Kidney glomerular epithelial cell (primary cell): ENCODE results near the gene C19orf12.

Experiments used
- DNase-seq: peaks from one replicate; lab custom pipeline; 2025; lab: John Stamatoyannopoulos, UW

Gene C19orf12

DNA sequence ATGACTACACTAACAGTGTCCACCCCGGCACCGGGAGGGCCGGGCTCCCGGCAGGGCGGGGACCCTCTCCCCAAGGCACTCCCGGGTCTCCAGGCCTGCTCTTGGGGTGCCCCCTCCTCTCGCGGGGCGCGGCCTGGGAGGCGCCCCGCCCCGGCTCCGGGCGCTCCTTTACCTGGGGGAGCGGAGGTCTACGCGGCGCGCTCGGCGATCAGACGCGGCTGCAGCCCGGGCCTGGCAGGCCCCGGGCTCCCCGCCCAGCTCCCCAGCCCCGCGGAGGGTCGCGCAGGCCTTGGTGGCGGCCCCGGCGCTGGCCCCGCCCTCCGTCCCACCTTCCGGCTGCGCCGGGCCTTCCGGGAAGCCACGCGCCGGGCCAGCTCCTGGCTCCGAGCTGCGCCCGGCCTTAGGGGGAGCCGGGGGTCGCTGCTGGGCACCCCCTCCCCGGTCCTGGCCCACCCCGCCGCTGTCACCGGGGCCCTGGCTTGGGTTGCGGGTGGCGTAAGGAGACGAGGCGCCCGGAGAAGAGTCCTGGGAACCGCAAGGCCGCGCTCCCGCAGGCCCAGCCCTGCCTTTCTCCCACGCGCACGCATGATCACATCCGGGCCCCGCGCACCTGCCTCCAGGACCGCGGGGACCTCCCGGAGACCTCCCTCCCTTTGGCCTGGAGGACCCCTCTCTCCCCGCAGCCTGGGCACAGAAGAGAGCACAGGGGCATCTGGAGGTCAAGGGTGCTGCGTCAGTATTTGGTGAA lies at the start of gene C19orf12:
C19orf12 (minus strand) TSS at position 309 of the 748 bp plus-strand sequence. CDS start 6,848 bp downstream, outside the sequence.
- peak; percentile 63 for DNase-seq

DNA sequence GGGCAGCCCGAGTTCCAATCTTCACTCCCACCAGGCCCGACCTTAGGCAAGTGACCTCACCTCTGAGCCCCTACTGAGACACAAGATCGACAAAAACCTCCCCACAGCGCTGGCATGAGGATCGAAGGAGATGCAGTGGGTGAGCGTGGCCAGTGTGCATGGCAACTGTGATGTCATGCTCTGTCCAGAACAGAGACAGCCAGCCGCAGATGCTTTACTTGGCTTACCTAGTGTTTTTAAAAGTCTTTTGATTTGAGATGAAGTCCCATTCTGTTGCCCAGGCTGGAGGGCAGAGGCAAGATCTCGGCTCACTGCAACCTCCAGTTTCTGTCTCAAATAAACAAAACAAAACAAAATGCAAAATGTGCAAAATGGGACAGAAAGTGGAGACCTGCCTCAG lies 49.3 kb upstream of the C19orf12 start:
- DNase-seq, result no peak

DNA sequence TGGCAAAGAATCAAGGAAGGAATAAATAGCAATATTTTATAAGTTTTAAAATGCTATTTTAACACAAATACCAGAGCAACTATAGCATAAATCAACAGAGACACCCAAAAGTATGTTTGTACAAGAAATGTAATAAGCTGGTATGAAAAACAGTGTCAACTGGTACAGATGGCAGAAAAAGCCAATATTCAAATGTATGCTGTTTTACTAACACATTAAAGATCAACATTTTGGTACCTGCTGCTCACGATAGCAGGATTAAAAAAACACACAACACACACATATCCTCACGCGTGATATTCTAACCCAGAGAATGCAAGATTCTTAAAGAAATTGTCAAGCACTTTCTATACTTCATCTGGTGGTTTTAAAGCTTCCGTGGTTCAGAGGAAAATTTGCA lies 48.1 kb upstream of the C19orf12 start:
- no peak for DNase-seq

GRCh38 chr19:29761575-29762232 lies 46.6 kb upstream of the C19orf12 start:
- peak; percentile 1 for DNase-seq

DNA sequence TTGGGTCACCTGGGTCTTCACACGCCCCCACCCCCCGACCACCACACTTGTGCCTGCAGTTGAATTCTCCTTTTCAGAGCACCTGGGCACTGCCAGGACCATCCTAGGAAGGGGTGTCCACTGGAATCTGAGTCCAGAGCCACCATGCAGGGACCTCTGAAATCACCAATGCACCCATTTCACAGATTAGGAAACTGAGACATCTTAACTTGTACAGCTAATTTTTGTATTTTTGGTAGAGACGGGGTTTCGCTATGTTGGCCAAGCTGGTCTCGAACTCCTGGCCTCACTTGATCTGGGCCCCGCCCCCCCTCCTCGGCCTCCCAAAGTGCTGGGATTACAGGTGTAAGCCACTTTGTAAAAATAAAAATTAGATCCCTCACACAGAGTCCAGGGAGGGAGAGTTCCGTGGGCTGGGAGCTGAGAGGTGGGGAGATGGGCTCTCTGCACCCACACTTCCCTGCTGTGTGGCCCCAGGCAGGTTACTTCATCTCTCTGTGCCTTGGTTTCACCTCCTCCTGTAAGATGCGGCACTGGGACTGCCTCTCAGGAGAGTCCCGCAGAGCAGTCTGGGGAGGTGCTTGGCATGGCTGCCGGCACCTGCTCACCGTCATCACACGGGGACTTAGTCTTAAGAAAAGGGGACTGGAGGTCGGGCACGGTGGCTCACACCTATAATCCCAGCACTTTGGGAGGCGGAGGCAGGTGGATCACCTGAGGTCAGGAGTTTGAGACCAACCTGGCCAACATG lies 45.9 kb upstream of the C19orf12 start:
- no peak for DNase-seq

DNA sequence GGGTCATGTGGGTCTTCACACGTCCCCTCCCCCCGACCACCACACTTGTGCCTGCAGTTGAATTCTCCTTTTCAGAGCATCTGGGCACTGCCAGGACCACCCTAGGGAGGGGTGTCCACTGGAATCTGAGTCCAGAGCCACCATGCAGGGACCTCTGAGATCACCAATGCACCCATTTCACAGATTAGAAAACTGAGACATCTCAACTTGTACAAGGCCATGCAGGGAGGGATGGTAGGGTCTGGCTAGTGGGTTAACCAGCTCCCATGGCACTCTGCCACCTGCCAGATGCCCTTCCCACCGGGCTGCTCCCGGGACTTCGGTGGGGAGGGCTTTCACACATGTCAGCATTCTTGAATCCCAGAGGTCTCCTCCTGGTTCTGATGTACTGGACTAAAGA lies 44.3 kb upstream of the C19orf12 start:
- DNase-seq, result no peak

DNA sequence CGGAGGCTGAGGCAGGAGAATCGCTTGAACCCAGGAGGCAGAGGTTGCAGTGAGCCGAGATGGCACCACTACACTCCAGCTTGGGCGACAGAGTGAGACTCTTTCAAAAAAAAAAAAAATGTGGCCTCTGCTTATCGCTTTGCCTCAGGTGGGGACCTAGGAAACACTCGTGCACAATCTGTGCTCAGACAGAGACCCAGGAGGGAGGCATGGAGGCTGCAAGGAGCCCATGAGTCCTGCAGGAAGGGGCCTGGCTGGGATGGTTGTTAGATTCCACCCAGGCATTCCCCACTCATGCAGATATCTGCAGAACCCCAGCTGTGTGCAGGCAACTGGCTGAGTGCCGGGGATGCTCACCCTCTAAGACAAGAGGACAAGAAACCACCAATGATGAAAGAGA lies 43.8 kb upstream of the C19orf12 start:
- no peak for DNase-seq

- DNase-seq, result no peak
Observed at GRCh38 chr19:29757551-29757950, 42.5 kb upstream of the C19orf12 start.

GRCh38 chr19:29753934-29754305 lies 38.9 kb upstream of the C19orf12 start:
- DNase-seq, result no peak

DNA sequence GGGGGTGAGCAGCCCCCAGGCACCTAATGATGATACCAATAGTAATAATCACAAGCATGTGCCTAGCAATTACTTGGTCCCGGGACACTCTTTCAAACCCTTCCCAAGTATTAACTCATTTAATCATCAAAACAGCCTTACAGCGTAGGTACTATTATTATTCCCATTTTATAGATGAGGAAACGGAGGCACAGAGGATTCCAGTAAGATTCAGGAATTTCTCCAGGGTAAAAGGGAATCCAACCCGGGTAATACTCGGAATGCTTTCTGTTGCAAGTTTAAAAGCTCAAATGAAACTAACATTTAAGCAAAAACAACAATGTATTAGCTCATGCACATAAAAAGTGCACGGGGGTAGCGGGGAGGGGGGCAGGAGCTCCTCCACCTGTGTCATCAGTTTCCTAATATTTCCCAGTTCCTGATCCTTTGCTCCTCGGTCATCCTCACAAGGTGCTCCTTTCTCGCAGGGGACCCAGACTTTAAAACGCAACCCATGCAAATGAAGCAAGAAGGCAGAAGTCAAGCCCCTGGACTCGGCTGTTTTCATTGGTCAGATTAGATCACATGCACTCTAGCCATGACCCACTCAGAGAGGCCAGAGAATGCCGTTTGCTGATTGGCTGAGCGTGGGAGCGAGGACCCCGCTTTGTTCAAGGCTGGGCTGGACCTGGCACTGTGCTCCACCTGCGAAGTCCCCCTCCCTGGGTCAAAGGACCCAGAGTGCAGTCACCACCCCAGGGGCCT lies 38.3 kb upstream of the C19orf12 start:
- DNase-seq, result no peak

GRCh38 chr19:29752450-29753025 lies 37.5 kb upstream of the C19orf12 start:
- DNase-seq, result no peak

DNA sequence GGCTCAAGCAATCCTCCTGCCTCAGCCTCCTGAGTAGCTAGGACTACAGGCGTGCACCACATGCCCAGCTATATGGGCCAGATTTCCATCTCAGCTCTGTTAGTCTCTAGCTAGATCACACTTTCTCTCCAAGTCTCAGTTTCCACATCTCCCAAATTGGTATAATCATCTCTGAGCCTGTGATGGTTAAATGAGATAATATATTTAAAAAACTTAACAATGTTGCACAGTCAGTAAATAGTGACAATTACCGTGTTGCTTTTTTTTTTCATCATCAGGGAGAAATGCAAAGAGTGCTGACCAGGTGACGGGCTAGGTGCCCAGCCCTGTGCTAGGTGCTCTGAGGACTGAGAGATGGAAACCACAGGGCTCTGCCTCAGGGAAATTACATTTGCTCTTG lies 36.9 kb upstream of the C19orf12 start:
- no peak for DNase-seq

DNA sequence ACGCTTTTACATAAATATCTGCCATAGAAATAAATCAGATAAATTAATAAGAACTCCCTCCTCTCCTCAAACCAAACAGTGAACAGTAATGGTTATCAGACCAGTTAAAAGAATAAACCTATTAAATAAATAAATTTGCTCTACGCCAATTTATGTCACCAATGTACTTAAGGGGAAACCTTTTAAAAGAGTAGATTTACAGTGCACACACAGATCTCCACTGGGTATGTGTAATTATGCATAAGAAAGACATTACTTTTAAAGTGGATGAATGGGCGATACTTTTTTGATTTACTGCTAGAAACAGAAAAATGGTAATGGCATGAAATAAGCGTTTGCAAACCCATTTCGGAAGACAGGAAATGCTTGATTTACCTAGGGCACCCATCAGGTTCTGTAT lies 34.9 kb upstream of the C19orf12 start:
- no peak for DNase-seq

- no peak for DNase-seq
Observed at GRCh38 chr19:29748996-29749849, 34.2 kb upstream of the C19orf12 start.

DNA sequence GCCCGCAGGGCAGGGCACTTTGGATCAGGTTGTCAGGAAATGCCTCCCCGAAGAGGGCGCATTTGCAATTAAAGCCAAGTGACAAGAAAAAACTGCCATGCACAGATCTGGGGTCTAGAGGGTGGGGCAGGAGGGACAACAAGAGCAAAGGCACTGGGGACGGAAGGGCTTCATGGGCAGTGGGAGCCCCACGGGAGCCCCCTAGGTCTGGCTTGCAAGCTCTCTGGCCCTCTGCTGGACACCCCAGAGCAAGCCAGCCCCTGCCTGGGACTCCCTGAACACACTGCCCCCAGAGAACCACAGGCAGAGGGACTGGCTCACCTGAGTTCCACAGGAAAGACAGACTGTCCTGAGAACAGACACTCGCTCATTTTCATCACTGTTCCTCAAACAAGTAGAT lies 30.2 kb upstream of the C19orf12 start:
- DNase-seq, result no peak

DNA sequence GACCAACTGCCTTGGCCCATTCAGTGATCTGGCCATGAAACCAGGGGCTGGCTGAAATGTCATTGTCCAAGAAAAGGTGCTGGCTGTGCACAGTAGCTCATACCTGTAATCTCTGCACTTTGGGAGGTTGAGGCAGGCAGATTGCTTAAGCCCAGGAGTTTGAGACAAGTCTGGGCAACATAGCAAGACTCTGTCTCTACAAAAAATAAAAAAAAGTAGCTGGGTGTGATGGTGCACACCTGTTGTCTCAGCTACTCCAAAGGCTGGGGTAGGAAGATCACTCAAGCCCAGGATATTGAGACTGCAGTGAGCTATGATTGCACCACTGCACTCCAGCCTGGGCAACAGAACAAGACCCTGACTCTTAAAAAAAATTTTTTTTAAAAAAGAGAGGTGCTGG lies 28.6 kb upstream of the C19orf12 start:
- DNase-seq, result no peak

DNA sequence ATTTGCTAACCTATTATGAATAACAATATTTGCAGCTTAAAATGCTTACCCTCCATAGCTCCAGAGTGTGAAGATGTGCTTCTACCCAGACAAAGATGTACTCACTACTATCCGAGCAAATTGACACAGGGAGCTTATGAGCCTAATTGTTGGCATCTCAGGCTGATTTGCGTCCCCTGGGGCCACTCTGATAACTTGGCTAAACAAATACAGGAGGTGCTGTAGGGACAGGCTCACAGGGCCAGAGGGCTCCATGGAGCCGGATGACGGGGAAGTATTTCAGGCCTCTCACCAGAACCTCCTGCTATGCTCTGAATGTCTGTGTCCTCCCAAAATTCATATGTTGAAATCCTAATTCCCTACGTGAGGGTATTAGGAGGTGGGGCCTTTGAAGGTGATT lies 26.7 kb upstream of the C19orf12 start:
- no peak for DNase-seq

GRCh38 chr19:29741226-29741625 lies 26.2 kb upstream of the C19orf12 start:
- DNase-seq, result no peak

- DNase-seq, result no peak
Observed at GRCh38 chr19:29737461-29738000, 22.5 kb upstream of the C19orf12 start.

DNA sequence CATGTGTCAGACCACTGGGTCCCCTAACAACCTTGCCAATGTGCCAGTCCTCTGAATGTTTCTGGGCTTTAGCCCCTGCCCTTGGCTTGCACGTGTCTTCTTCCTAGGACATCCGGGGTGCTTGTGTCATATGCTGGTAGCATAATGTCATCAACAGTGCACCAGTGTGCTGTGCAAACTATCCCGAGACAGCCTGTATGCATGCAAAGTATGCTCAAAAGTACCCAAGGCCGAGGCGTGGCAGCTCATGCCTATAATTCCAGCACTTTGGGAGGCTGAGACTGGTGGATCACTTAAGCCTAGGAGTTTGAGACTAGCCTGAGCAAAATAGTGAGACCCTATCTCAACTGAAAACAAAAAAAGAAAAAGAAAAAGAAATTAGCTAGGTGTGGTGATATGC lies 20.8 kb upstream of the C19orf12 start:
- no peak for DNase-seq
